B cell (primary cell): Measurements from ENCODE around the gene PLCD1. TPM values are rescaled to one million over a fixed set of nuclear protein-coding genes. Genes with fewer than 3 reads are reported as not detected.

ENCODE experiments used
- ATAC-seq: fragments of 200-7000 bp; cut with Tn5 transposase; one replicate; pipeline ENCODE4 v1.10.0; 2021; ENCODE audit warnings: low read depth, mild to moderate bottlenecking, moderate number of reproducible peaks, moderate library complexity
- CTCF ChIA-PET: fragments of 350-600 bp; sonication (Branson Sonifier 250); formaldehyde crosslinking; loops from one replicate; lab custom pipeline; 2021; ENCODE audit warnings: antibody characterized with exemption, inconsistent platforms; lab: Charles Lee
- POLR2A ChIA-PET: fragments of 350-600 bp; sonication (Branson Sonifier 250); formaldehyde crosslinking; loops from one replicate; lab custom pipeline; 2021; ENCODE audit warnings: antibody characterized with exemption; lab: Charles Lee
- DNase-seq: peaks from one replicate; pipeline ENCODE4 v3.0.0; 2013
- H2AFZ ChIP-seq: 2 replicates; pipeline ENCODE4 v1.6.1; 2012; ENCODE audit warnings: mild to moderate bottlenecking, low read depth, low read length; ENCODE audit not compliant: insufficient read depth, poor library complexity, severe bottlenecking
- H3K27ac ChIP-seq, 2 donors: 1 replicate in 1 of 2; 2 replicates in 1 of 2; pipeline ENCODE4 v1.5.1; 2012 to 2013; ENCODE audit warnings: low read length in 2 of 2, mild to moderate bottlenecking in 2 of 2, moderate library complexity in 1 of 2
- H3K27me3 ChIP-seq, 4 experiments: fragments of 200-600 bp in 1 of 4; sonication (generic) in 1 of 4; replicated peaks in 1 of 4; 1 replicate in 2 of 4; 2 replicates in 2 of 4; pipeline versions ENCODE4 v1.6.1 to v1.7.0; 2013 to 2016; ENCODE audit warnings: low read length in 3 of 4, mild to moderate bottlenecking in 2 of 4, mixed read lengths in 1 of 4, moderate library complexity in 1 of 4; ENCODE audit not compliant: insufficient read depth in 4 of 4, control insufficient read depth in 3 of 4; ENCODE audit errors: control extremely low read depth in 1 of 4
- H3K36me3 ChIP-seq, 2 experiments: replicated peaks in 1 of 2; 1 replicate in 1 of 2; 2 replicates in 1 of 2; pipeline versions ENCODE4 v1.6.1 to v1.7.1; 2013; ENCODE audit warnings: low read length in 1 of 2; ENCODE audit not compliant: insufficient read depth in 2 of 2, control insufficient read depth in 1 of 2; ENCODE audit errors: control extremely low read depth in 1 of 2, extremely low read depth in 1 of 2
- H3K4me1 ChIP-seq, 2 donors: fragments of 200-600 bp in 1 of 2; sonication (generic) in 1 of 2; 1 replicate in 1 of 2; 2 replicates in 1 of 2; pipeline versions ENCODE4 v1.5.1 to v1.6.1; 2013 to 2017; ENCODE audit warnings: low read length in 2 of 2; ENCODE audit not compliant: control insufficient read depth in 2 of 2, insufficient read depth in 2 of 2
- H3K4me2 ChIP-seq: replicated peaks from 2 replicates; pipeline ENCODE3; 2012; ENCODE audit warnings: mild to moderate bottlenecking, low read depth, low read length; ENCODE audit not compliant: poor library complexity, severe bottlenecking
- H3K4me3 ChIP-seq, 5 experiments: fragments of 200-600 bp in 1 of 5; sonication (generic) in 1 of 5; 1 replicate in 3 of 5; 2 replicates in 2 of 5; pipeline versions ENCODE4 v1.5.1 to v1.7.0; 2011 to 2016; ENCODE audit warnings: low read length in 4 of 5, mild to moderate bottlenecking in 4 of 5, low read depth in 2 of 5, control low read depth in 1 of 5, moderate library complexity in 1 of 5; ENCODE audit not compliant: insufficient read depth in 1 of 5; ENCODE audit errors: control extremely low read depth in 1 of 5, extremely low read depth in 1 of 5
- H3K79me2 ChIP-seq: fragments of 200-600 bp; sonication (generic); one replicate; pipeline ENCODE4 v1.6.0; 2016; ENCODE audit warnings: low read length; ENCODE audit not compliant: control insufficient read depth, insufficient read depth
- H3K9ac ChIP-seq: fragments of 200-600 bp; sonication (generic); 2 replicates; pipeline ENCODE4 v1.6.1; 2017; ENCODE audit warnings: mild to moderate bottlenecking, low read length, moderate library complexity
- H3K9me3 ChIP-seq, 3 donors: one replicate each; pipeline versions ENCODE4 v1.6.1 to v1.7.1; 2013; ENCODE audit warnings: low read length in 2 of 3; ENCODE audit not compliant: control insufficient read depth in 2 of 3, insufficient read depth in 1 of 3; ENCODE audit errors: control extremely low read depth in 1 of 3
- H4K20me1 ChIP-seq: 2 replicates; pipeline ENCODE4 v1.6.0; 2012; ENCODE audit warnings: mild to moderate bottlenecking, low read length; ENCODE audit not compliant: insufficient read depth, control insufficient read depth, poor library complexity, severe bottlenecking
- H3K27ac Mint-ChIP-seq: one replicate; pipeline ENCODE4 v1.8.0; 2021; ENCODE audit warnings: mixed read lengths
- H3K27me3 Mint-ChIP-seq: one replicate; pipeline ENCODE4 v1.8.0; 2021; ENCODE audit warnings: mixed read lengths
- H3K4me1 Mint-ChIP-seq: one replicate; pipeline ENCODE4 v1.8.0; 2021; ENCODE audit warnings: mixed read lengths
- H3K4me3 Mint-ChIP-seq: one replicate; pipeline ENCODE4 v1.8.0; 2021; ENCODE audit warnings: mixed read lengths
- H3K9me3 Mint-ChIP-seq: one replicate; pipeline ENCODE4 v1.8.0; 2022; ENCODE audit warnings: mixed read lengths; ENCODE audit not compliant: insufficient read depth
- EZH2 ChIP-seq: IDR thresholded peaks from 2 replicates; pipeline ENCODE4 v1.6.1; 2012; ENCODE audit warnings: borderline replicate concordance, low read depth, mild to moderate bottlenecking, moderate library complexity, low read length; ENCODE audit not compliant: insufficient read depth, poor library complexity, severe bottlenecking
- WGBS: methylation state at CpG from one replicate; pipeline ENCODE4 v1.1.5; 2013; ENCODE audit warnings: missing lambda C conversion rate; ENCODE audit not compliant: insufficient coverage; 5-methylcytosine and 5-hydroxymethylcytosine counted together
- intact Hi-C: fragments of 100-400 bp; cut with micrococcal nuclease; formaldehyde crosslinking; loops from one replicate; pipeline ENCODE4 v1.10.0; 2022
- polyA plus RNA-seq: library from polyadenylated mRNA; depleted of rRNA; stranded (reverse); fragments of >200 nt; gene quantifications from 2 replicates; pipeline ENCODE4 v1.2.3, GENCODE V29; 2012
- total RNA-seq, 2 donors: library from RNA; stranded (reverse); fragments of 120-200 nt in 1 of 2; gene quantifications; 1 replicate in 1 of 2; 2 replicates in 1 of 2; pipeline versions ENCODE4 v1.2.3 to v1.2.4, GENCODE V29; 2013 to 2022
- TF ChIP-seq, protein P1 (sequence below): fragments of 200-600 bp; IDR thresholded peaks from one replicate; pipeline ENCODE4 v1.8.0; 2022; ENCODE audit warnings: antibody characterized with exemption, mild to moderate bottlenecking

PLCD1 gene
- total and polyA plus RNA-seq, 2 donors (not counting 1 experiment from before 2014, with no cell fraction given), result 5.8 to 10.1 TPM

DNA sequence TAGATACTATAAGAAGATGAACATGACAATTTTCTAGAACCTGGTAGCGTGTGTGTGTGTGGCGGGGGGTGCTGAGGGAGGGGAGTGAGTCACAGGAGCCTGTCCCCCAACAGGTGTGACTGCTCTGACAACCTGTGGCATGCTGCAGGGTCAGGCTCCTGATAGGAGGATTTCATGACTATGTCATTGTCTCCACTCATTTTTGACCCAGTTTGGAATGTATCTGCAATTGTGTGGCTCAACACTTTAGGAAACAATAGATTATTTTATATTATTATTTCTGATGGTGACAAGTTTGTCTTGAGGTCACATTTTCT is 48.1 kb downstream of the PLCD1 start:
- no peak overlapping the region for H3K4me3 Mint-ChIP-seq
- Histone ChIP-seq H3K79me2 (no peaks in the 10 kb centered on the region), H3K36me3 (no peaks in the 10 kb centered on the region), H4K20me1 (no peaks in the 10 kb centered on the region), H3K27me3 (no peaks in the 10 kb centered on the region), H2AFZ (no peak overlapping the region), H3K4me3 (no peak overlapping the region), H3K9me3 (no peaks in the 10 kb centered on the region), H3K4me1 (no peaks in the 10 kb centered on the region), H3K4me2 (no peak overlapping the region), H3K9ac (no peak overlapping the region), H3K27ac (no peak overlapping the region)
- H3K27ac Mint-ChIP-seq, result no peak overlapping the region
- no peak for DNase-seq
- no peak for TF ChIP-seq EZH2
- TF ChIP-seq, protein P1, sequence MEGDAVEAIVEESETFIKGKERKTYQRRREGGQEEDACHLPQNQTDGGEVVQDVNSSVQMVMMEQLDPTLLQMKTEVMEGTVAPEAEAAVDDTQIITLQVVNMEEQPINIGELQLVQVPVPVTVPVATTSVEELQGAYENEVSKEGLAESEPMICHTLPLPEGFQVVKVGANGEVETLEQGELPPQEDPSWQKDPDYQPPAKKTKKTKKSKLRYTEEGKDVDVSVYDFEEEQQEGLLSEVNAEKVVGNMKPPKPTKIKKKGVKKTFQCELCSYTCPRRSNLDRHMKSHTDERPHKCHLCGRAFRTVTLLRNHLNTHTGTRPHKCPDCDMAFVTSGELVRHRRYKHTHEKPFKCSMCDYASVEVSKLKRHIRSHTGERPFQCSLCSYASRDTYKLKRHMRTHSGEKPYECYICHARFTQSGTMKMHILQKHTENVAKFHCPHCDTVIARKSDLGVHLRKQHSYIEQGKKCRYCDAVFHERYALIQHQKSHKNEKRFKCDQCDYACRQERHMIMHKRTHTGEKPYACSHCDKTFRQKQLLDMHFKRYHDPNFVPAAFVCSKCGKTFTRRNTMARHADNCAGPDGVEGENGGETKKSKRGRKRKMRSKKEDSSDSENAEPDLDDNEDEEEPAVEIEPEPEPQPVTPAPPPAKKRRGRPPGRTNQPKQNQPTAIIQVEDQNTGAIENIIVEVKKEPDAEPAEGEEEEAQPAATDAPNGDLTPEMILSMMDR, result no peak
- H3K9me3 Mint-ChIP-seq, result no peaks in the 10 kb centered on the region
- 100% methylated on average over 2 of the region's 2 CpGs for WGBS
- no peak for ATAC-seq
- ChIA-PET CTCF (interaction anchor here (3.6 kb wide), 1 partner anchor 13 kb away, joined by 12 read pairs; no protein-coding TSS in a partner anchor), POLR2A (no interaction called here)
- intact Hi-C loops, result no loop called here
- peaks cover 11% of the 10 kb centered on the region for H3K27me3 Mint-ChIP-seq
- no peaks in the 10 kb centered on the region for H3K4me1 Mint-ChIP-seq

DNA sequence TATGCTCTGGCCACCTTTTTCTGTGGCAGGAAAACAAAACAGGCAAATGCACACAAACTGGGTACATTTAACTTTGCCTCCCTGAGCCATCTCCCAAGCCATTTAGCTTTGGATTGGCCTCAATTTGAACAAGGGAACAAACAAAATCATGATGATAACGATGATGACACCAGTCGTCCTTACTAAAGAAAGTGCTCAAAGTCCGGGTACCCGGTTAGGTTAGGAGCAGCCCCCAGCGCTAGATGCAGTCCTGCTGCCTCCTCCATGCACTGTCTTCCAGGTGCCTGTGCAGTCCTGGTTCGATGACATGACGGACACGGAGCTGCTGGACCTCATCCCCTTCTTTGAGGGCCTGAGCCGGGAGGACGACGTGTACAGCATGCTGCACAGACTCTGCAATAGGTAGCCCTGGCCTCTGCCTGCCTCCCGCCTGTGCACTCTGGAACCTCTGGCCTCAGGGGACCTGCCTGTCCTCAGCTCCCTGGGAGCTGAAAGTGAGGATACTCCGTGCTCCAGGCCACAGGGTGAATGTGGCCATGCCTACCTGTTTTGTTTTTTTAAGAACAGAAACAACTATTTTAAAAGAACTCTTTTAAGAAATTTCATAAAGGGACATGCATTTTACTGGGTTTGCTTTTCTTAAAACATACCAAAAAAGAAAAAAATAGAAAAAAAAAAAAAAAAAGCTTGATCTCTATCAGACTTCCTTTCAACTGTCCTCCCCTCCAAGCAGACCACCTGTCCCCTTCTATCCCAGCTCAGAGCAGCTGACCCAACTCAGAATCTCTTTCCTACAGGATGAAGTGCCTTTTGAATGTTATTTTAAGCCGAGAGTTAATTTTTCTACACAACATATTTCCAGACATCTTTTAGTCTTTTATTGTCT is 48.7 kb downstream of the PLCD1 start:
- Mint-ChIP-seq H3K9me3 (no peaks in the 10 kb centered on the region), H3K4me1 (no peaks in the 10 kb centered on the region), H3K27me3 (peaks cover 11% of the 10 kb centered on the region), H3K4me3 (no peak overlapping the region), H3K27ac (no peak overlapping the region)
- CTCF ChIA-PET, result interaction anchor here (1.1 to 3.6 kb wide), 3 partner anchors 13 to 500 kb away, joined by 3 to 12 read pairs (median 4); no protein-coding TSS in a partner anchor
- Histone ChIP-seq H3K27ac (no peak overlapping the region), H4K20me1 (no peaks in the 10 kb centered on the region), H3K9ac (no peak overlapping the region), H2AFZ (no peak overlapping the region), H3K4me3 (no peak overlapping the region), H3K4me1 (no peaks in the 10 kb centered on the region), H3K4me2 (no peak overlapping the region), H3K27me3 (no peaks in the 10 kb centered on the region), H3K36me3 (no peaks in the 10 kb centered on the region), H3K79me2 (no peaks in the 10 kb centered on the region), H3K9me3 (no peaks in the 10 kb centered on the region)
- POLR2A ChIA-PET, result no interaction called here
- WGBS, result 94% methylated on average over 12 of the region's 14 CpGs
- intact Hi-C loops, result no loop called here
- TF ChIP-seq, protein P1, result no peak
- TF ChIP-seq EZH2, result no peak
- DNase-seq (no peak), ATAC-seq (no peak)
